Measurements from ENCODE around the gene CRACR2A. TPM values are rescaled to one million over a fixed set of nuclear protein-coding genes. Genes with fewer than 3 reads are reported as not detected.

The CRACR2A gene
- polyA plus RNA-seq, 4 donors: 1.2 to 1.6 (median 1.4) TPM

DNA sequence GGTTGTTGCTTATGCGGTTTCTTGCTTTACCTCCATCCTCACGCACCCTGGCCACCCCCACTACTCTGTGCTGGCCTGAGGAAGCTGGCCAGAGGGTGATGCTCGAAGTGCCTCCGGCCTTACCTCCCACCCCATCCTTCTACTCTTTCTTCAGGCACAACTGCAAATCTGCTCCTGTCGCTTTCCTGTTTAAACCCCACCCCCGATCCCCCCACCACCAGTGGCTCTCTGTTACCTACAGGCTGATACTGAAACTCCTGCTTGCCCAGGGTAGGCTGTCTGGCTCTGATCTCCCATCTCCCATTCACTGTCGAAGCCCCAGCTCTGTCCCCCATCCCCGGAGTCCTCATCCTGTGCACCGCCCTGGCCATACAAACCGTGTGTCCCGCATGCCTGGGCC, 150.4 kb downstream of the CRACR2A start:
- no peak for DNase-seq (ENCODE audit: low read depth in 4 of 4, low spot score in 3 of 4)

DNA sequence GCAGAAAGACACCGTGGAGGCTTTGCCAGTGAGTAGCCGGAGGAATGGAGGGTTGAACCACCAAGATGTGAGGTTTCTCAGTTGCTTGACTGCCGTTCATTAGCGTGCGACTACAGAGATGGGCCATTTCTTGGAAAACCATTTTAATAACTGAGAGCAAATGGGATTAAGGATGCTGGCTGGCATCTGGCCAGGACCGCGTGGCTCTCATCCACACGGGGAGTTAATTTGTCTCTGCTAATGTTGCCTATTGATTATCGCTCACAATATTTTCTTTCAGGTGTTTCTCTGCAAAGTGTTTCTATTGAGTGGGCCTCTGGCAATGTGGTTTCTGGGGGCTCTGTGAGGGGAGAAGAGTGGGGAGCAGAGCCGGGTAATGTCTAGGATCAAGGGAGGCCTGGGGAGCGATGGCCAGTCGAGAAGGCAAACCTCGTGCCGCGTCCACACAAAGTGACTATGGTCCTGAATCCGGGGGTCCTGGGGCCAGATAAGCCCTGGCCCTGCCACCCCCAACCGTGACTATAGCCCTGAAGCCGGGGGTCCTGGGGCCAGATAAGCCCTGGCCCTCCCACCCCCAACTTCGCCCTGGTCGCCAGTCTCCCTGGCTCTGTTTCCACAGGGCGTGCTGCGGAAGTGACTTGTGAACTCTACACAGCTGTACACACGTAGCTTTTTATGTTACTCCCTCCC, 151.3 kb downstream of the CRACR2A start:
- DNase-seq (ENCODE audit: low read depth in 4 of 4, low spot score in 3 of 4): no peak

DNA sequence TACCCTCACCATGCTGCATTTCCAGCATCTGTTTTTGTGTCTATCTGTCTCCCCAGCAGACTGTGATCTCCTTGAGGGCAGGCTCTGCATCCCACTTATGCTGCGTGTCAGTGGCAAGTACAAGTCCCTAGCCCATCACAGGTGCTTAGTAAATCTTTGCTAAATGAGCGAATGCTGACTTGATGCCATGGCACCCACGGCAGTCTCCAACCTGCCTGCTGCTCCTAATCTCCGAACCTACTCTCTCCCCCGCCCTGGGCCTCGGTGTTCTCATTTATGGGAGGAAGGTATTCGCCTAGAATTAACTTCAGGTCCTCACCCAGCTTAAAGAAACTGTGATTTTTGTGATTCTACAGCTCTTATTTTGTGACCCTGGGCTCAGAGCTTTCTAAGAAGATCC, 152.0 kb downstream of the CRACR2A start:
- DNase-seq (ENCODE audit: low read depth in 4 of 4, low spot score in 3 of 4): no peak

DNA sequence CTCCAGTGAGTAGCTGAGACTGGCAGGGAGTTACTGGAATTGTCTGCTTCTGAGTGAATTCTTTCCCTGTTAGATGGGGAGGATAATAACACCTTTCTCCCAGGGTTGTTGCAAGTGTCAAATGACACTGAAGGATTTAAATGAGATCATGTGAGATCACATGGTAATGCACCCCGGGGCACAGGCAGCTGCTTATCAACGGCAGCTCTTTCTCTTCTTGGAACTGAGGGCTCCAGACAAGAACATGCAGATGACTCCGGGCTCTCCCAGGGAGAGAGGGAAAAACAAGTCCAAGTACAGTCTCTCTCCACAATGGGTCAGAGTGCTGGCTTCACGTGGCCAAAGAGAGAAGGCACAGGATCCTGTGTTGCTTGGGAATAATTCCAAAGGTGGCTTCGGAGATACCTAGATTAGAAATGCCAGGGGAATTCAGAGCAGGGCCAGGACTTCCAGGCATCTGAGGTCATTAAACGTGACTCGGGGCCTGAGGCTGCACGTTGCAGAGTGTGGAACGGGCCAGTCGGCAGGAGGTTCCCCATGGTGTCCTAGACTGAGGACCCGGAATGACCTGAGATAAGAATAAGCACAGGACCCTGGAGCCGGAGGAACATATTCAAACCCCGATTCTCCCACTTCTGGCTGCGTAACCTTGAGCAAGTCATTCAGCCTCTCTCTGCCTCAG, 152.7 kb downstream of the CRACR2A start:
- no peak for DNase-seq (ENCODE audit: low read depth in 4 of 4, low spot score in 3 of 4)

DNA sequence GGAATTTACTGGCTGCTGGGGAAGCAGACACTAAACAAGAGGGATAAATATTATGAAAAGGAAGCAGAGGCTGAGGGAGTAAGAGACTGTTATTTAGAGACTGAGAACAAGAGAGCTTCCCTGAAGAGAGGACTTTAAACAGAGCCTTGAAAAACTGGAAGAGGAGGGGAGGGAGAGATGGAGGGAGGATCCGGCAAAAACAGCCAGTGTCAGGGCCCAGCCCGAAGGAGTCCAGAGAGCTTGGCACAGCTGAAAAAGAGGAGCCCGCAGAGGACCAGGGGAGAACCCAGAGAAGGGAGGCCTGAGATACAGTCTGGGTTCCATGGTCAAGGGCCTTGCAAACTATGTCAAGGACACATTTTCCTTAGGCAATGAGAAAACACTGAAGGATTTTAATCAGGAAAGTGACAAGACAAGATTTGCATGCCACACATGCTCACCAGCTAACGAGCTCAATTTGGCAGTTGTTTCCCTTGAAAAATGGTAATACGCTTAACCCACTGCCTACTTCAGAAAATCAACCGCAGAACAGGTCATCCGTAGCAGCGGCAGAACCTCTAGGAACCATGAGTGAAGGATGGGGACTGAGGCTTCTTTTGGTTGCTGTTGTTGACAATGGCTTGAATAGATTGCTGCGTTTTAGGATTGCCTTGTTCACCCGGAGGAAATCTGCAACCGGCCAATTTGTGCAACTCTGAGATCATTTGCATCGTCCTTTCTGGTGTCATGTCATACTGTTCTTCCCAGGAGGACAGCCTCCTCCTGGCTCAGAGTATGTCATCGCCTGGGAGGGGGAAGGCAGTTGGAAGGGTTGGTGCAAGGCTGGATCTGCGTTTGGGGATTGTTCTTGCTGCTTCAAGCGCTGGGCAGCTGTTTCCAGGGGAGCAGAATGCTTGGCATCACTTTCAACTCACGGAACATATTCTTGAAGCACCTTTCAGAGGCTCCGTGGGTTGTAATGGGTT, 153.7 kb downstream of the CRACR2A start:
- DNase-seq (ENCODE audit: low read depth in 4 of 4, low spot score in 3 of 4): no peak

DNA sequence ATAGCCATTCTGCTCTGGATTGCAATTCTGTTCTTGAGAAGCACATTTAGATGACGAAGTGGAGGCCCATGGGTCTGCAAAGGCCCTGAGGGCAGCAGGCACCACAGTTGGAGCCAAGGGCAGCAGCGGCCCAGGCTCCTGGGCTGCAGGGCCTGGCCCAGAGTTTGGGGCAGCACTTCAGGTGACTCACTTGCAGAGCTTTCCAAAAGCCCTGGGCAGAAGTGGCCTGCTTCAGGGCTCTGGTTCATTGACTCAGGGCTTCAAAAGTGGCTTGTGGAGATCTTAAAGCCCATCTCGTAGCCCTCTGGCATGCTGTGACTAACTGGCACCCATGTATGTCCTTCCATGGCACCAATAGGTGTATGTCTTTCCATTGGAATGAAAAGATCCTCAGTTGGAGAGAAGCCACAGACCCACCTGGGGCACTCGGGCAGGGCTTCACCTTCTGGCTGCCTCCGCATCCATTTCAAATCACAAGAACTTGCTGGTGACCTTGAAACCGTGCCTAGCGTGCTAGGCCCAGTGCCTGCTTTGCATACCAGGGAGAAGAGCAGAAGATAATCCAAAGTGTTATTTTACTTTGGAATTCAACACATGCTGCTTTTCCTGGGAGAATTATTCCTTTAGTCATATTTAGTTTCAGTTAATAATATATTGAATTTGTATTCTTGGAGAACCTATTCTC, 155.2 kb downstream of the CRACR2A start:
- DNase-seq (ENCODE audit: low read depth in 4 of 4, low spot score in 3 of 4): no peak

DNA sequence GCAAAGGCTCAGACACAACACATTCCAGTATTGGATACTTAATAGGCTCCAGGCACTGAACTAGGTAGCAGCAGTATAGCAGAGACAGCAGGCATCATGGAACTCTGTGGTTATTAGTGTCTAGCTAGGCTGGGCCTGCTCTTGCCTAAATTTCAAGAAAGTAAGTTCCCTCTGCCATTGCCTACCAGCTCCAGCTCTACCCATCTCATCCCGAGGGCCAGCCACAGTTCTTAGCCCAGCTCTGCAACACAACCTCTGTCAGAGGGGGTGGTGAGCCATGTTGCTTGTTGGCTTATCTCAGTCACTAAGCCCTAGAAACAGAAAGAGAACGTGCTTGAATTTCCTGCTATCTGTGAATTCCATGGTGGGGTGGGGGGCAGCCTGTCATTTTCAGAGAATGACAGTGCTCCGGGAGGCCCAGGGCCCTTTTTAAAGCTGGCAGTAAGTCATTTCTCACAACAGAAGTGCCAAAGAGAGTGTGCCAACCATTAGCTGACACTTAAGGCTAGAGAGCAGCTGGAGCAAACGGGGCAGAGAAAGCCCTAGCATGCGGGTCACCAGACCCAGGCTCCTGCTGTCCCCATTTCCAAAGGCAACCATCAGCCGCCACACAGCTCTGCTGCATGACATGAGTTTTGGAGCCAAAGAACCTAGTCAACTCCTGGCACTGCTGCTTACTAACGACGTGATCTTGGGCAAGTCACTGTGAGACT, 156.1 kb downstream of the CRACR2A start:
- DNase-seq (ENCODE audit: low read depth in 4 of 4, low spot score in 3 of 4): no peak

DNA sequence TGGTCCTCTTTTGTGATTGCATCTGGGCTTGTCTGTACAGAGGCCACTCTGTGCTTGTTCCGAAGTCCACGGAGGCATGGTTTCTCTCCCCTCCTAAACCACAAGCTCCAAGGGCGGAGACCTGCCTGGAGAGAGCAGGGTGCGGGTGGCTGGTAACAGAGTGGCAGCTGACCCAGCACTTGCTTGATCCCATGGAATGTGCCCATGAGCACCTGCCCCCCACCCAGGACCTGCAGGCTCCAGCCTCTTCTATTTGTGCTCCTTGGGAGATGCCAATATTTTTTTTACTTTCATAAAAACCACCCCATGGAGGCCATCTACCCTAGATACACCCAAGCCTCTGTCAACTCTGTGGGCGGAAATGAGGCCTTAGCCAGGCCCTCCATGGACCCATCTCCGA, 157.2 kb downstream of the CRACR2A start:
- no peak for DNase-seq (ENCODE audit: low read depth in 4 of 4, low spot score in 3 of 4)

DNA sequence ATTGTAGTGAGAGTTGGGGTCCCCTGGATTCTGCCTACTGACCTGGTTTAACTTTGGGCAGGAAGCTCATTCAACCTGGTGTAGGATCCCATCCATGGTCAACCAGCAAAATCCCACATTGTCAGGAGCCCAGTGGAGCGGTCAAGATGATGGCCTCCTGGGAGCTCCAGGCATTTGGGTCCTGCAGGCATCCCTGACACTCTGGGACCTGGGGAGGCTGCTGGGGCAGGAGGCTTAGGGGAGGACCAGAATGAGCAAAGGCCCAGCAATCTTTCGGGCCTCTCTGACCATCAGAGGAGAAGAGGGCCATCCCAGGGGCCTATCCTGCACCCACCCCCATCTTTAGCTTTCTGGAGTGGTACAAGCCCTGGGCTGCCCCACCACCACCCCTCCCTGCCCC, 157.9 kb downstream of the CRACR2A start:
- no peak for DNase-seq (ENCODE audit: low read depth in 4 of 4, low spot score in 3 of 4)

DNA sequence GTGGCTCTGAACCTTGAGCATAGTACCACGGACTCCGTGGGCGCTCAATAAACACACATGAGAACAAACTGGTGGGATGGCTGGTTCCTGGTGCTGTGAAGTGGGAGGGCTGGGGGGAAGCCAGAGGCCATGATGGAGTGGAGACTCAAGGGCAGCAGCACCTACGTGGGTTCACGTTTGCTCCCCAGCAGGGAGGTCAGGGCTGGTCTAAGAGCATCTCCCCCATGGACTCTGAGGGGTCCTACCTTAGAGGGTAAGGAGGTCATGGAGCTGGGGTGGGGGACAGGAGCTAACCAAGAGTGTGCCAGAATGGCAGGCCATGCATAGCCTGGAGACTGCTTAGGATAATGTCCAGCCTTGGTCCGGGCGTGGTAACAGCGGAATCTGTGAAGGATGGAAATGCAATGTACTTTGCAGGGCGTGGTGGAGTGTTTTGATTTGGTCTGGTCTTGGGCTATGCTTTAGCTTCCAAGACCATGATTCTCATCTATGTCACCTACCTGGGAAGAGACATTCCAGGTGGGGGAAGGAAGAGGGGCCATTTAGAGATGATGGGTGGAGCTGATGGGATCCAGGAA, 158.9 kb downstream of the CRACR2A start:
- no peak for DNase-seq (ENCODE audit: low read depth in 4 of 4, low spot score in 3 of 4)

DNA sequence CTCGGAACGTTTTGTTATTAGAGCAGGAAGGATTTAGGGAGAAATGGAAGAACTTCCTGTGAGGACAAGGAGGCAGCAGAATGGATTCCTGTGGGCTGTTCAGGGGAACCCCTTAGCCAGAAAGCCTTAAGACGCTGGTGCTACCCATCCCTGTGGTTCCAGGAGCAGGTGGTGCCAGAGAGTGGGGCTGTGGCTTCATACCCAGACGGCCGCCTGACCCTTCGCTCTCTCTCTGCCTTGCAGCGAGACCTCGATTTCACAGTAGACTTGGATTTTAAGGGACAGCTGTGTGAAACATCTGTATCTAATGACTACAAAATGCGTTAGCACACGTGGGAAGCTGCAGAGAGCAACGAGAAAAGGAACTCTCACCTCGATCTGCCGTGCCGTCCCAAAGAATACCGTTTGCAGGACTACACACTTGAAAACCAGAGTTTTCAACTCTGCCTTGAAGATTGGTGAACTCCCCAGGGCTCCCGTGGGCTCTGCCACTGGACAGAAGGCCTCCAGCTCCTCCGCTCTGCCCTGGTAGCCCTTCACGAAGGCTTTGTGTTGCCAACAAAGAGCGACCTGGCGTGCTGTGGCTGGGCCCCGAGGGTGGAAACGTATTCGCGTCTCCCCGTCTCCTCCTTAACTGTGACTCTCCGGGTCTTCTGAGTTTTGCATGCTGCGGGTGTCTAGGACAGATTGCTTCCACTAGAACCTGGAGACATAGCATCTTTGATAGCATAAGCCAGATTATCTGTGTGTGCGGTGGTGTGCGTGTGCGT, 159.9 kb downstream of the CRACR2A start:
- no peak for DNase-seq (ENCODE audit: low read depth in 4 of 4, low spot score in 3 of 4)

DNA sequence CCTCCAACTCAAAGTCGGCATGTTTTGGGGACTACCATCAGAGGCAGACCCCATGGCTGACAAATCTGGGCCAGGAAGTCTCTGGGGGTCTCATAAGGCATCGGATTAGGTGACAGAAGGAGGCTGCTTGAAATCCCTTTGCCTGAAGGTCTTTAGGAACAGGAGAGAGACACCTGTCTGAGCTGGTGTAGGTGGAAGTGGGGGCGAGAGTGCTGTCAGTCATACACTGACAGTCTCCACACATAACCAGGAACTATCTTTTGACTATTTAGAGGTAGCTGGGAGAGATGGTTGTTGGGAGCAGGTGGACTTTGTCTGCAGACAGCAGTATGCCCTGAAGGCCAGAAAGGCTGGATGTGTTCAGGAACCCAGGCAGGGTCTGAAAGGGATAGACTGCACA, 163.2 kb downstream of the CRACR2A start:
- DNase-seq (ENCODE audit: low read depth in 4 of 4, low spot score in 3 of 4): no peak

DNA sequence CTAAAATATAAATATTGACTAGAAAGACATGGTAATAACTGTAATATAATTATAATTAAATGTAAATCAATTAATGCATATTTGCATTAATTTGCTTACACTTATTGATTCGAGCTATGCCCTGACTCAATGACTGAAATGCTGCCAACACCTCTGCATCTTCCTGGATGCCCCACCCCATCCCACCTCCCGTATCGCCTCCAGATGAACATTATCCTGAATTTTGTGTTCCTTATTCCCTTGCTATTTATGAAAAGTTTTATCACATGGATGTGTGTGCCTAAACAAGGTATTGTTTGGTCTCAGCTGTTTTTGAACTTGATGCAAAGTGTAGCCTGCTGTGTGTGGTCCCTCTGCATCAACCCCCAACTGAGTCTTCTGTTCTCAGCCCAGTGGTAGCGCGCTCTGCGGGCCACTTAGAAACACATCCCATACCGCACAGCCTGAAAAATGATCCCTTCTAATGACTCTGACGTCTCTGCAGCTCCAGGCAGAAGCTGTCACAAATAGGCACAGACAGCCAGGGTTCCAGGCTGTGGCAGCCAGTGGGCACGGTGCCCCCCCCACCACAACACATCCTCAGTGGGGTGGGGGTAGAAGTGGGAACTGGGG, 165.4 kb downstream of the CRACR2A start:
- no peak for DNase-seq (ENCODE audit: low read depth in 4 of 4, low spot score in 3 of 4)

DNA sequence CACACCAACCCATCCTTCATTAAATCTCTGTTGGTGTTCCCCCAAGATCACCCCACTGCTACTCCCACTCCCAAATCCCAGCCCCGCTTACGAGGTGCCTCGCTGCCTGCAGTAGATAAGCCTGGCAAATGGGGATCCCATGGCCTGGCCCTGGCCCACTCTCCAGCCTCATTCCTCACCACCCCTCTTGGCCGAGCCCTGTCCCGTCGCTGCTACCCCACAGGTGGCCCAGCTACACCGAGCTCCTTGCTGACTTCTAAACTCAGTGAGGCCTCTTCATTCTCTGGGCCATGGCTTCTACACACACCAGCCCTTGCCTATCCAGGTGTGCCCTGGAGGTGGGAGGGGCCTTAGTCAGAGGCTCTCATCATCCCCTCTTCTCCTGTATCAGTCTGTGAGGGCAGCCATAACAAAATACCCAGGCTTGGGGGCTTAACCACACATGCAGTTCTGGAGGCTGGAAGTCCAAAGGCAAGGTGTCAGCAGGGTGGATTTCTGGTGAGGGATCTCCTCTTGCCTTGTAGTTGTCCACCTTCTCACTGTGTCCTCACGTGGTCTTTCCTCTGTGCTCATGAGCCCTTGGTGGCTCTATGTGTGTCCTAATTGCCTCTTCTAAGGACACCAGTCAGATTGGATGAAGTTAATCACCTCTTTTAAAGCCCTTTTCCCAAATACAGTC, 169.1 kb downstream of the CRACR2A start:
- DNase-seq (ENCODE audit: low read depth in 4 of 4, low spot score in 3 of 4): no peak

DNA sequence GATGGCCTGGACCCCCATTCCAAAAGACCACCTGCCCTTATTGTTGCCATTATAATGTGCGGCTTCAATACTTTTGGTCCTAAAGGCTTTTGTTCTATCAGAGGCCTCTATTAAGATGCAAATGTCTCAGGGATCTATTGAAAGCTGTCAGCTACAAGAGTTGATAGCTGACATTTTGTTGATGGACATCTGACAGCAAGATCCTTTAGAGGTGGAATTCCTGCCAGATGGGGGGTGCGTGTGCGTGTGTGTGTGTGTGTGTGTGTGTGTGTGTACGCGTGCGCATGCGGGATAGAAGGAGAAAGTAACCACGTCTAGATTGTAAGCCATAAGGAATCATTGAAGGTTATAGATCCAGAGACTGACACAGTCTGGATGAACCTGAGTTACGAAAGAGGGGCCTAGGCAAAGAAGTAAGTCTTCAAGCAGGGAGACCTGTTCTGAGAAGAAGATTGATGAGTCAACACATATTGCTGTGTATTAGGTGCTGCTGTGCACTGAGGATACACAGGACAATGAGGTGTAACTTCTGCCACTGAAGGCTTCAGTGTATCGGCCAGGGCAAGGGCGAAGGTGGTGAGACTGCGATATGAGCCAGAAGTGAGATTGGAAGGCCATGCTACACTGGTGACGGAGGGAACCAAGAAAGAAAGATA, 172.7 kb downstream of the CRACR2A start:
- no peak for DNase-seq (ENCODE audit: low read depth in 4 of 4, low spot score in 3 of 4)

DNA sequence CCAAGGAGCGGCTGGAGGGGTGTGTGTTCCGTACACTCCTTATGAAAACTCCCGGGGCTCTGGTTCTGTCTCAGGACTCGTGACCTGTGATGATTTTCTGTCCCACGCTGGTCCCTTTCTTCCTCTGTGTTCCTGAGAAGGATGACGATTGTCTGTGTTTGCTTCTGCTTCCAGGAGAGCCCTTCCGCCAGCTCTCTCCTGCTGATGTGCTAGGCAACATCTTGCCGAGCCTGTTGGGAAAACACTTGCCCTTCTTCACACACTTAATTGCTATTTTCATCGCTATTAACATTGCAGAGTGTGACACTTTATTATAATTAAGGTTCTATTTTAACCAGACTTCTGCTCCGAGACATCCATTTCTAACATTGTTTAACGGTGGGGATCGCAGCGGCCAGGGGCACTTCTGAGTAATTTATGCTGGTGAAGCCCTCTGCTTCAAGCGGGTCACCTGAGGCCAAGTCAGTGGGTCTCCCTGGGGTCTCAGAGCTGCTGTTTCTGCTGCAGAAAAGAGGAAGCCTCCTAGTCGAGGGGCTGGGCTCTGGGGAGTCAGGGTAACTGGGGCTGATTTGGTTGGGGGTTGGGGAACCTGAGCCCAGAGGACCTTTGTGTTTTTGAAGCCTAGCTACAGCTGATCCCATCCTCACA, 173.3 kb downstream of the CRACR2A start:
- no peak for DNase-seq (ENCODE audit: low read depth in 4 of 4, low spot score in 3 of 4)

DNA sequence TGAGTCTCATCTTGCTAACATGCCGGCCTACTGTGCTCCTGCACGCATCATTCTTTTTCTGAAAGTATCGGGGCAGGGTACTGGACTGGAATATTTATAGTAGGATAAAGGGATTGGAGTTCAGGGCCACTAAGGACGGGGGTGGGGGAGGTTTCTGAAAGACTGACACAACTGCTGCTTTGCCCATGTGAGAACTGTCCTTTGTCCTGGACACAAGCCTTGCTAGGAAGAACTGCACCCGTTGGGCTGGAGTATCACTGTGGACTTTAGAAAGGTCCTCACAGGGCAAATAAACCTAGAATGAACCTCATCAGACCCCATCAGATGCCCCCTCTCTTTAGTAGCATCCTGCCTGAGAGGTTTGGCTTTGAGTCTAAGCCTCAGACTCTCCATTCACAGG, 174.4 kb downstream of the CRACR2A start:
- no peak for DNase-seq (ENCODE audit: low read depth in 4 of 4, low spot score in 3 of 4)

Measured in right renal pelvis (tissue), 4 donors.